Tibial artery (tissue), 4 donors: ENCODE measurements around the gene HHAT.

Source experiments
- DNase-seq, 2 donors: peaks; one replicate each; pipeline ENCODE4 v3.0.0-alpha.2; 2019
- H3K27ac ChIP-seq, 2 donors: fragments of 200-600 bp; sonication (generic) in 1 of 2; 1 replicate in 1 of 2; 2 replicates in 1 of 2; pipeline ENCODE4 v1.5.1; 2018 to 2019; ENCODE audit warnings: mild to moderate bottlenecking in 1 of 2
- H3K27me3 ChIP-seq, 2 donors: fragments of 200-600 bp; sonication (generic) in 1 of 2; one replicate each; pipeline versions ENCODE4 v1.5.1 to v1.6.0; 2016 to 2019
- H3K36me3 ChIP-seq, 3 donors: fragments of 200-600 bp; sonication (generic) in 2 of 3; one replicate each; pipeline ENCODE4 v1.5.1; 2016 to 2019; ENCODE audit warnings: mild to moderate bottlenecking in 2 of 3
- H3K4me1 ChIP-seq, 4 donors: fragments of 200-600 bp; sonication (generic) in 2 of 4; 1 replicate in 3 of 4; 2 replicates in 1 of 4; pipeline ENCODE4 v1.5.1; 2016 to 2019
- H3K4me3 ChIP-seq, 2 donors: fragments of 200-600 bp; sonication (generic) in 1 of 2; 1 replicate in 1 of 2; 2 replicates in 1 of 2; pipeline ENCODE4 v1.5.1; 2018 to 2019; ENCODE audit warnings: mild to moderate bottlenecking in 2 of 2
- H3K9me3 ChIP-seq, 3 donors: fragments of 200-600 bp; sonication (generic) in 1 of 3; one replicate each; pipeline ENCODE4 v1.5.1; 2016 to 2019
- intact Hi-C: fragments of 100-400 bp; cut with DNase I; formaldehyde crosslinking; loops from one replicate; pipeline ENCODE4 v1.15.0; 2023; ENCODE audit warnings: low total_unique reads
- TF ChIP-seq, protein P1 (sequence below), 2 experiments: fragments of 200-600 bp in 1 of 2; fragments of 450-650 bp in 1 of 2; IDR thresholded peaks; one replicate each; pipeline ENCODE4 v1.5.1; 2017 to 2019; ENCODE audit warnings: antibody characterized with exemption in 2 of 2, mild to moderate bottlenecking in 1 of 2, moderate library complexity in 1 of 2

The HHAT gene

DNA sequence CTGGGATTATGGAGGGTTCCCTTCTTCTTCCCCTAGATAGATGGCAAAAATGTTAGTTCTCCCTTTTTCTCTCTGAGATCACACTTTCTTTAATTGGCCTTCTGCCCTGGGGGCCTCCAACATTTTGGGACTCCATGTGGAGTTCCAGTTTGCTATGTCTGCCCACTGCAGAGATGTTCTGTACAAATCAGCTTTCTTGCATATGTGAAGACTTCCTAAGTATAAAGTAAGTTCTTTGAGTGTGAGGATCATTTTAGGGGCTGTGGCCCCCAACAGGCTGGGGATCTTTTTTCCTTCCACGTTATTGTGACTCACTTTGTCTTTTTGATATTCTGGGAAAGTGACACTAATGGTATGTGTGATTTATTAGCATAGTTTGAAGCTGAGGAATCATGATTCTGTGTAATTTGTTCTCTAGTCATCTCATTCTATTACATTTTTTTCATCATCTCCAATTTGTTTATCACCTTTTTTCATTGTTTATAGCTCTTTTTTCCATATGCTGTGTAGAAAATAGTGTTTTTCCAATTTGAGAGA lies 48.2 kb downstream of the HHAT start:
- Histone ChIP-seq H3K4me1 (peaks cover 0 to 9% (median 0%) of the 10 kb centered on the region in 4 donors), H3K36me3 (no peaks in the 10 kb centered on the region), H3K4me3 (no peak overlapping the region), H3K27me3 (no peaks in the 10 kb centered on the region), H3K27ac (no peak overlapping the region), H3K9me3 (no peaks in the 10 kb centered on the region)
- TF ChIP-seq, protein P1, sequence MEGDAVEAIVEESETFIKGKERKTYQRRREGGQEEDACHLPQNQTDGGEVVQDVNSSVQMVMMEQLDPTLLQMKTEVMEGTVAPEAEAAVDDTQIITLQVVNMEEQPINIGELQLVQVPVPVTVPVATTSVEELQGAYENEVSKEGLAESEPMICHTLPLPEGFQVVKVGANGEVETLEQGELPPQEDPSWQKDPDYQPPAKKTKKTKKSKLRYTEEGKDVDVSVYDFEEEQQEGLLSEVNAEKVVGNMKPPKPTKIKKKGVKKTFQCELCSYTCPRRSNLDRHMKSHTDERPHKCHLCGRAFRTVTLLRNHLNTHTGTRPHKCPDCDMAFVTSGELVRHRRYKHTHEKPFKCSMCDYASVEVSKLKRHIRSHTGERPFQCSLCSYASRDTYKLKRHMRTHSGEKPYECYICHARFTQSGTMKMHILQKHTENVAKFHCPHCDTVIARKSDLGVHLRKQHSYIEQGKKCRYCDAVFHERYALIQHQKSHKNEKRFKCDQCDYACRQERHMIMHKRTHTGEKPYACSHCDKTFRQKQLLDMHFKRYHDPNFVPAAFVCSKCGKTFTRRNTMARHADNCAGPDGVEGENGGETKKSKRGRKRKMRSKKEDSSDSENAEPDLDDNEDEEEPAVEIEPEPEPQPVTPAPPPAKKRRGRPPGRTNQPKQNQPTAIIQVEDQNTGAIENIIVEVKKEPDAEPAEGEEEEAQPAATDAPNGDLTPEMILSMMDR (IDR thresholded peaks at IDR 0.05): no peak
- intact Hi-C loops: no loop called here
- no peak for DNase-seq

- H3K36me3 ChIP-seq: no peaks in the 10 kb centered on the region
- DNase-seq: no peak
- no peaks in the 10 kb centered on the region for H3K27me3 ChIP-seq
- H3K4me3 ChIP-seq: no peak overlapping the region
- no peak overlapping the region for H3K27ac ChIP-seq
- TF ChIP-seq, protein P1 (IDR thresholded peaks at IDR 0.05): no peak
- peaks cover 0 to 9% (median 0%) of the 10 kb centered on the region in 4 donors for H3K4me1 ChIP-seq
- intact Hi-C loops: no loop called here
- no peaks in the 10 kb centered on the region for H3K9me3 ChIP-seq
These were observed 49.1 kb downstream of the HHAT start for GRCh38 chr1:210377731-210378333.

- no peak for DNase-seq
- no peak overlapping the region for H3K27ac ChIP-seq
- no peak overlapping the region for H3K4me3 ChIP-seq
- H3K9me3 ChIP-seq: no peaks in the 10 kb centered on the region
- no peaks in the 10 kb centered on the region for H3K27me3 ChIP-seq
- H3K4me1 ChIP-seq: peaks cover 0 to 7% (median 0%) of the 10 kb centered on the region in 4 donors
- TF ChIP-seq, protein P1 (IDR thresholded peaks at IDR 0.05): no peak
- H3K36me3 ChIP-seq: no peaks in the 10 kb centered on the region
- intact Hi-C loops: no loop called here
These were observed 50.0 kb downstream of the HHAT start for GRCh38 chr1:210378736-210379135.

- DNase-seq: no peak
- H3K27me3 ChIP-seq: no peaks in the 10 kb centered on the region
- H3K27ac ChIP-seq: no peak overlapping the region
- TF ChIP-seq, protein P1 (IDR thresholded peaks at IDR 0.05): no peak
- H3K4me1 ChIP-seq: peaks cover 0 to 2% (median 0%) of the 10 kb centered on the region in 4 donors
- no peaks in the 10 kb centered on the region for H3K36me3 ChIP-seq
- intact Hi-C loops: no loop called here
- H3K4me3 ChIP-seq: no peak overlapping the region
- no peaks in the 10 kb centered on the region for H3K9me3 ChIP-seq
These were observed 53.2 kb downstream of the HHAT start for GRCh38 chr1:210381934-210382333.

DNA sequence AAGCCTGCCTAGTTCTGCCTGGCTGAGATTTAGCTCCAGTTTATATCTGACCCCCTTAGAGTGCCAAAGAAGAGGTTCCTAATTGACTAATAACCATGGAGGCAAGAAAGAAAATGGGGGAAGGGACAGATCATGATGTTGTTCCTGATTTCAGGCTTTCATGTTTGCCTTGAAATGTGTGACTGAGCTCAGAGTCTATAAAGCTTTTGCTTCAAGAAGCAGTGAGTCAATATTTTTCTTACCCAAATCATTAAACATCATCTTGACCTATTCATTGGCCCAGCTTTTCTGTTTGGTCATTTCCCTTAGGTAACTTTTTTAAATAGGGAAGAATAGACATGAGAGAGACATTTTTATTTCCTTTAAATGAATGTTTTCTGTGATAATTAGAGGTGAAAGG lies 55.9 kb downstream of the HHAT start:
- no peaks in the 10 kb centered on the region for H3K27me3 ChIP-seq
- H3K4me3 ChIP-seq: no peak overlapping the region
- H3K27ac ChIP-seq: no peak overlapping the region
- intact Hi-C loops: no loop called here
- DNase-seq: no peak
- peaks cover 0 to 2% (median 0%) of the 10 kb centered on the region in 4 donors for H3K4me1 ChIP-seq
- H3K9me3 ChIP-seq: no peaks in the 10 kb centered on the region
- H3K36me3 ChIP-seq: no peaks in the 10 kb centered on the region
- TF ChIP-seq, protein P1 (IDR thresholded peaks at IDR 0.05): no peak
